Smooth muscle cell (in vitro differentiated cells): Measurements from ENCODE around the gene ITGB6. TPM values are rescaled to one million over a fixed set of nuclear protein-coding genes. Genes with fewer than 3 reads are reported as not detected.

Experiments used
- DNase-seq: peaks from one replicate; lab custom pipeline; 2025; ENCODE audit not compliant: unreplicated experiment; lab: John Stamatoyannopoulos, UW
- H2AFZ ChIP-seq: fragments of 200-600 bp; sonication (generic); 2 replicates; pipeline ENCODE4 v1.6.0; 2016; ENCODE audit warnings: antibody characterized with exemption, low read depth, mild to moderate bottlenecking
- H3F3A ChIP-seq: fragments of 200-600 bp; sonication (generic); 2 replicates; pipeline ENCODE4 v1.6.0; 2017; ENCODE audit warnings: antibody characterized with exemption, low read depth
- H3K27ac ChIP-seq: fragments of 200-600 bp; sonication (generic); 2 replicates; pipeline ENCODE4 v1.5.1; 2016; ENCODE audit warnings: low read depth, mild to moderate bottlenecking
- H3K27me3 ChIP-seq: fragments of 200-600 bp; sonication (generic); 2 replicates; pipeline ENCODE4 v1.6.1; 2016; ENCODE audit warnings: low read depth, mild to moderate bottlenecking
- H3K36me3 ChIP-seq: fragments of 200-600 bp; sonication (generic); 2 replicates; pipeline ENCODE4 v1.5.1; 2016; ENCODE audit warnings: low read depth
- H3K4me1 ChIP-seq: fragments of 200-600 bp; sonication (generic); 2 replicates; pipeline ENCODE4 v1.5.1; 2016; ENCODE audit warnings: low read depth
- H3K4me2 ChIP-seq: fragments of 200-600 bp; sonication (generic); 2 replicates; pipeline ENCODE4 v1.6.0; 2016; ENCODE audit warnings: mild to moderate bottlenecking
- H3K4me3 ChIP-seq: fragments of 200-600 bp; sonication (generic); 2 replicates; pipeline ENCODE4 v1.5.1; 2016; ENCODE audit warnings: mild to moderate bottlenecking
- H3K79me2 ChIP-seq: fragments of 200-600 bp; sonication (generic); 2 replicates; pipeline ENCODE4 v1.6.0; 2016; ENCODE audit warnings: low read depth, mild to moderate bottlenecking
- H3K9ac ChIP-seq: fragments of 200-600 bp; sonication (generic); 2 replicates; pipeline ENCODE4 v1.6.0; 2016; ENCODE audit warnings: low read depth
- H3K9me3 ChIP-seq: fragments of 200-600 bp; sonication (generic); replicated peaks from 2 replicates; pipeline ENCODE4 v1.5.1; 2016; ENCODE audit warnings: low read depth
- H4K20me1 ChIP-seq: fragments of 200-600 bp; sonication (generic); 2 replicates; pipeline ENCODE4 v1.6.0; 2016; ENCODE audit warnings: low read depth
- CTCF ChIP-seq: fragments of 200-600 bp; sonication (generic); IDR thresholded peaks from 2 replicates; pipeline ENCODE4 v1.5.1; 2017; ENCODE audit warnings: borderline replicate concordance, mild to moderate bottlenecking, antibody characterized with exemption; ENCODE audit not compliant: insufficient read depth, poor library complexity, severe bottlenecking
- WGBS: methylation state at CpG from one replicate; pipeline ENCODE4 v1.1.7; 2016; ENCODE audit warnings: low lambda C conversion rate; 5-methylcytosine and 5-hydroxymethylcytosine counted together
- polyA plus RNA-seq: library from polyadenylated mRNA; unstranded; fragments of >200 nt; fragmentation: Nextera tagmentation; extraction: Ambion mirVana; gene quantifications from 2 replicates; pipeline ENCODE4 v1.2.1, GENCODE V29; 2016
- total RNA-seq: library from RNA; depleted of rRNA; stranded (reverse); fragments of >200 nt; gene quantifications from 2 replicates; pipeline ENCODE4 v1.2.3, GENCODE V29; 2014

The ITGB6 gene
- total and polyA plus RNA-seq, 2 experiments from 2014 or later: 15.2 to 181 TPM

- H3K79me2 ChIP-seq: no peaks in the 10 kb centered on the region
- no peaks in the 10 kb centered on the region for H4K20me1 ChIP-seq
- no peak overlapping the region for H3K27ac ChIP-seq
- no peak overlapping the region for H3K4me3 ChIP-seq
- H2AFZ ChIP-seq: no peak overlapping the region
- H3K9me3 ChIP-seq: no peaks in the 10 kb centered on the region
- H3K27me3 ChIP-seq: no peaks in the 10 kb centered on the region
- no peak overlapping the region for H3K9ac ChIP-seq
- no peaks in the 10 kb centered on the region for H3K36me3 ChIP-seq
- no peaks in the 10 kb centered on the region for H3F3A ChIP-seq
- no peak for TF ChIP-seq CTCF
- 100% methylated on average over 1 of the region's 1 CpG for WGBS
- no peaks in the 10 kb centered on the region for H3K4me1 ChIP-seq
- no peak overlapping the region for H3K4me2 ChIP-seq
- DNase-seq: no peak
Observed at GRCh38 chr2:160138406-160138805, 61.7 kb downstream of the ITGB6 start.

- Histone ChIP-seq H3K9ac (no peak overlapping the region), H3F3A (no peaks in the 10 kb centered on the region), H4K20me1 (no peaks in the 10 kb centered on the region), H3K79me2 (no peaks in the 10 kb centered on the region), H3K36me3 (no peaks in the 10 kb centered on the region), H3K4me1 (no peaks in the 10 kb centered on the region), H3K27me3 (no peaks in the 10 kb centered on the region), H3K4me3 (no peak overlapping the region), H2AFZ (no peak overlapping the region), H3K4me2 (no peak overlapping the region), H3K9me3 (no peaks in the 10 kb centered on the region), H3K27ac (no peak overlapping the region)
- DNase-seq: no peak
- no peak for TF ChIP-seq CTCF
- 74% methylated on average over 8 of the region's 8 CpGs for WGBS
Observed at GRCh38 chr2:160137464-160137863, 62.6 kb downstream of the ITGB6 start.

GRCh38 chr2:160132761-160133160 lies 67.3 kb downstream of the ITGB6 start:
- Histone ChIP-seq H3K36me3 (no peaks in the 10 kb centered on the region), H3K27me3 (no peaks in the 10 kb centered on the region), H3K4me1 (no peaks in the 10 kb centered on the region), H3K4me2 (no peak overlapping the region), H3F3A (no peaks in the 10 kb centered on the region), H2AFZ (no peak overlapping the region), H3K9ac (no peak overlapping the region), H3K27ac (no peak overlapping the region), H3K4me3 (no peak overlapping the region), H4K20me1 (no peaks in the 10 kb centered on the region), H3K79me2 (no peaks in the 10 kb centered on the region), H3K9me3 (no peaks in the 10 kb centered on the region)
- 88% methylated on average over 3 of the region's 3 CpGs for WGBS
- DNase-seq: no peak
- no peak for TF ChIP-seq CTCF

- Histone ChIP-seq H3K27ac (no peak overlapping the region), H3K27me3 (no peaks in the 10 kb centered on the region), H2AFZ (no peak overlapping the region), H3K9me3 (no peaks in the 10 kb centered on the region), H3K4me2 (no peak overlapping the region), H3F3A (peaks cover 6% of the 10 kb centered on the region), H3K4me3 (no peak overlapping the region), H3K79me2 (no peaks in the 10 kb centered on the region), H4K20me1 (no peaks in the 10 kb centered on the region), H3K4me1 (no peaks in the 10 kb centered on the region), H3K9ac (no peak overlapping the region), H3K36me3 (no peaks in the 10 kb centered on the region)
- WGBS: 86% methylated on average over 2 of the region's 2 CpGs
- TF ChIP-seq CTCF: no peak
- DNase-seq: no peak
Observed at GRCh38 chr2:160126756-160127155, 73.3 kb downstream of the ITGB6 start.
